K562 (cell line): ENCODE results near the gene CDK5R2. TPM values are rescaled to one million over a fixed set of nuclear protein-coding genes. Genes with fewer than 3 reads are reported as not detected.
A peak's percentile ranks its signal among the peaks of the same experiment; 100 is the strongest.

Source experiments
- ATF1 ChIP-seq, 2 experiments: fragments of 450-650 bp in 1 of 2; IDR thresholded peaks; 2 replicates each; pipeline ENCODE4 v1.6.1; 2016; ENCODE audit warnings: missing compliant biosample characterization in 1 of 2, missing genetic modification characterization in 1 of 2
- E2F3 ChIP-seq: fragments of 250-450 bp; sonication (Bioruptor Pico); IDR thresholded peaks from 2 replicates; pipeline ENCODE4 v1.4.0; 2020; ENCODE audit warnings: mild to moderate bottlenecking
- ELF1 ChIP-seq: fragments of 200-800 bp; sonication (Bioruptor generic); IDR thresholded peaks from 2 replicates; pipeline ENCODE4 v1.6.1; 2016; ENCODE audit warnings: missing genetic modification characterization, missing compliant biosample characterization
- GATAD2A ChIP-seq: fragments of 450-650 bp; IDR thresholded peaks from 2 replicates; pipeline ENCODE4 v1.6.1; 2017
- HNRNPH1 ChIP-seq: fragments of 200-400 bp; formaldehyde crosslinking; optimal IDR thresholded peaks from 2 replicates; pipeline ENCODE3; 2017; ENCODE audit warnings: low read depth, mild to moderate bottlenecking, low read length, moderate library complexity
- JUN ChIP-seq, 2 experiments: sonication (generic) in 1 of 2; formaldehyde crosslinking in 1 of 2; IDR thresholded peaks; 2 replicates each; pipeline versions ENCODE4 v1.6.1 to v1.8.0; 2012 to 2022; ENCODE audit warnings: borderline replicate concordance in 2 of 2, mild to moderate bottlenecking in 2 of 2, improper control_type of control experiment in 1 of 2, low read depth in 1 of 2, low read length in 1 of 2, missing genetic modification reagents in 1 of 2
- JUND ChIP-seq, 2 experiments: IDR thresholded peaks; 2 replicates in 1 of 2; 3 replicates in 1 of 2; pipeline ENCODE4 v1.6.1; 2011; ENCODE audit warnings: borderline replicate concordance in 2 of 2, low read depth in 2 of 2, low read length in 2 of 2, improper control_type of control experiment in 1 of 2, missing biosample characterization in 1 of 2, missing genetic modification characterization in 1 of 2, missing genetic modification reagents in 1 of 2
- NCOR1 ChIP-seq: fragments of 450-650 bp; IDR thresholded peaks from 2 replicates; pipeline ENCODE4 v1.6.1; 2016; ENCODE audit warnings: mild to moderate bottlenecking, moderate library complexity
- NFIX ChIP-seq: fragments of 250-450 bp; sonication (Bioruptor Pico); IDR thresholded peaks from 2 replicates; pipeline ENCODE4 v1.4.0; 2020; ENCODE audit warnings: low read depth, mild to moderate bottlenecking, moderate library complexity
- PCBP1 ChIP-seq: fragments of 200-400 bp; formaldehyde crosslinking; IDR thresholded peaks from 2 replicates; pipeline ENCODE4 v1.6.1; 2018; ENCODE audit warnings: mild to moderate bottlenecking, low read depth, low read length; ENCODE audit not compliant: poor library complexity, severe bottlenecking
- PCBP2 ChIP-seq: fragments of 200-400 bp; formaldehyde crosslinking; IDR thresholded peaks from 2 replicates; pipeline ENCODE4 v1.6.1; 2018; ENCODE audit warnings: low read length, low read depth, mild to moderate bottlenecking, moderate library complexity; ENCODE audit not compliant: poor library complexity, severe bottlenecking
- POLR2B ChIP-seq: fragments of 450-650 bp; IDR thresholded peaks from 2 replicates; pipeline ENCODE4 v1.6.1; 2018; ENCODE audit warnings: low read depth; ENCODE audit not compliant: partially characterized antibody
- RFX1 ChIP-seq: fragments of 450-650 bp; IDR thresholded peaks from 2 replicates; pipeline ENCODE4 v1.6.1; 2016; ENCODE audit warnings: mild to moderate bottlenecking, moderate library complexity
- STAG1 ChIP-seq: sonication (generic); formaldehyde crosslinking; IDR thresholded peaks from 2 replicates; pipeline ENCODE4 v1.5.0; 2020; ENCODE audit warnings: missing genetic modification reagents, borderline replicate concordance
- WHSC1 ChIP-seq: IDR thresholded peaks from one replicate; pipeline ENCODE4 v1.6.1; 2012; ENCODE audit warnings: low read length, control low read depth, inconsistent platforms
- ZKSCAN1 ChIP-seq: fragments of 150-350 bp; IDR thresholded peaks from 2 replicates; pipeline ENCODE4 v1.6.1; 2016; ENCODE audit warnings: low read depth, low read length
- ZNF124 ChIP-seq: sonication (generic); formaldehyde crosslinking; IDR thresholded peaks from 2 replicates; pipeline ENCODE4 v1.8.1; 2022; ENCODE audit warnings: missing genetic modification reagents
- ZNF324 ChIP-seq: fragments of 250-450 bp; sonication (Bioruptor Pico); IDR thresholded peaks from 2 replicates; pipeline ENCODE4 v1.4.0; 2020; ENCODE audit warnings: mild to moderate bottlenecking
- ZNF764 ChIP-seq: fragments of 250-450 bp; sonication (Bioruptor Pico); IDR thresholded peaks from 2 replicates; pipeline ENCODE4 v1.4.0; 2020; ENCODE audit warnings: low read depth, mild to moderate bottlenecking, moderate library complexity
- polyA plus RNA-seq, 8 experiments: library from polyadenylated mRNA; depleted of rRNA in 4 of 8; stranded (reverse) in 5 of 8; unstranded in 3 of 8; fragments of >200 nt; fragmentation: Nextera tagmentation in 2 of 8; fragmentation: Illumina TruSeq in 1 of 8; extraction: Ambion mirVana in 2 of 8; extraction: Trizol in 1 of 8; gene quantifications; 2 replicates each; pipeline versions ENCODE4 v1.2.1 to v1.2.3, GENCODE V29; 2011 to 2014; ENCODE audit warnings: inconsistent platforms in 1 of 8, missing spikeins in 1 of 8
- total RNA-seq, 7 experiments: library from RNA; depleted of rRNA in 6 of 7; stranded (reverse); fragments of >200 nt in 6 of 7; fragmentation: Illumina TruSeq in 2 of 7; extraction: Trizol in 2 of 7; gene quantifications; 2 replicates each; pipeline versions ENCODE4 v1.2.1 to v1.2.3, GENCODE V29; 2011 to 2021; ENCODE audit warnings: low replicate concordance in 1 of 7
- TF ChIP-seq, protein P1 (sequence below), 2 experiments: fragments of 450-650 bp; conservative IDR thresholded peaks; 2 replicates each; pipeline ENCODE4 v1.6.1; 2017; ENCODE audit warnings: mild to moderate bottlenecking in 2 of 2, moderate library complexity in 2 of 2
- TF ChIP-seq, protein P2 (sequence below): sonication (generic); formaldehyde crosslinking; IDR thresholded peaks from 2 replicates; pipeline ENCODE4 v1.8.0; 2022; ENCODE audit warnings: missing genetic modification reagents, mild to moderate bottlenecking, moderate library complexity, borderline replicate concordance
- TF ChIP-seq, protein P3 (sequence below): fragments of 250-450 bp; sonication (Bioruptor Pico); IDR thresholded peaks from 2 replicates; pipeline ENCODE4 v1.9.0; 2021; ENCODE audit warnings: mild to moderate bottlenecking, inconsistent platforms
- TF ChIP-seq, protein P4 (sequence below): sonication (generic); formaldehyde crosslinking; IDR thresholded peaks from 2 replicates; pipeline ENCODE4 v1.9.0; 2022; ENCODE audit warnings: mild to moderate bottlenecking, missing genetic modification reagents

Gene CDK5R2
- total and polyA plus RNA-seq, 9 of the 15 experiments (the other 6 are each of a cell fraction or from before 2014, with no cell fraction given), result 0.09 TPM; not detected in 8

DNA sequence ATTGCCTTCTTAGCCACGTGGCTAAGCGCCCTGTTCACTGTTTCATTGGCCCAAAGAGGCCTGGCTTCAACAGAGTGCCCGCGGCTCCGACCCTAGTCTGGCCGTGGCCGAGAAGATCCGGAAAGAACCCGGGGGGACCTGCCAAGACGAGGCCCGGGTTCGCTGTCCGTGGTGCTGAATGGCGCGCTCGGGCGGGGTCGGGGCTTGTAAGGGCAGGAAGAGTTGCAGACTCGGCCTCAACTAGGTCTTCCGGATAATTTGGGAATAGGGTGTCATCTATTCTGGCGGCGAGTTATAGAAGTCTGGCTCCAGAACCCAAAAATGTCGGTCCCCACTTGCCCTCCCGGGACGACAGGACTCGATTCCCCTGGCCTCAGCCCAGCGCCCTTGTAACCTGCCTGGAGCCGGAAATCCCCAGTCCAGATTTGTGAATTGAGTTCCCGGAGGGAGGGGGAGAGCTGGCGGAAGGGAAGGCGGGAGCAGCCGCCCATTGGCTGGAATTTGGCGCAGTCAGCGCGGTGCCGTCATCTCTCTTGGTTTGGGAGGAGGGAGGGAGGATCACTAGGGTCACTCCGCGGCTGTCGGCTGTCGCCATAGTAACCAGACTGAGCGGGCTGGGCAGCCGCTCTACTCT, 3.5 kb downstream of the CDK5R2 start (continued):
- TF ChIP-seq PCBP2 (no peak), RFX1 (peak; percentile 91), PCBP1 (no peak), ZNF124 (no peak), JUN (IDR thresholded peaks at IDR 0.05; ENCODE audit: borderline replicate concordance, low read depth, low read length) (no peak), JUN (CRISPR knock-in tag; IDR thresholded peaks at IDR 0.05; ENCODE audit: borderline replicate concordance) (no peak), NFIX (CRISPR knock-in tag) (no peak), POLR2B (no peak), ZNF324 (no peak), E2F3 (CRISPR knock-in tag) (no peak), HNRNPH1 (no peak), NCOR1 (no peak), WHSC1 (no peak), ZNF764 (CRISPR knock-in tag) (no peak), ATF1 (CRISPR knock-in tag; IDR thresholded peaks at IDR 0.05) (no peak), ATF1 (tag; IDR thresholded peaks at IDR 0.05) (peak; percentile 53), ZKSCAN1 (no peak), JUND (IDR thresholded peaks at IDR 0.05; ENCODE audit: borderline replicate concordance, low read depth, low read length) (no peak), JUND (tag; IDR thresholded peaks at IDR 0.05; ENCODE audit: borderline replicate concordance, low read depth, low read length) (no peak; the same call in 2 of the 3 replicates), GATAD2A (no peak), ELF1 (tag) (peak; percentile 79), STAG1 (CRISPR knock-in tag) (0 out of 2 replicates have a peak, but pooled peaks have one; percentile 10)
- TF ChIP-seq, protein P1, sequence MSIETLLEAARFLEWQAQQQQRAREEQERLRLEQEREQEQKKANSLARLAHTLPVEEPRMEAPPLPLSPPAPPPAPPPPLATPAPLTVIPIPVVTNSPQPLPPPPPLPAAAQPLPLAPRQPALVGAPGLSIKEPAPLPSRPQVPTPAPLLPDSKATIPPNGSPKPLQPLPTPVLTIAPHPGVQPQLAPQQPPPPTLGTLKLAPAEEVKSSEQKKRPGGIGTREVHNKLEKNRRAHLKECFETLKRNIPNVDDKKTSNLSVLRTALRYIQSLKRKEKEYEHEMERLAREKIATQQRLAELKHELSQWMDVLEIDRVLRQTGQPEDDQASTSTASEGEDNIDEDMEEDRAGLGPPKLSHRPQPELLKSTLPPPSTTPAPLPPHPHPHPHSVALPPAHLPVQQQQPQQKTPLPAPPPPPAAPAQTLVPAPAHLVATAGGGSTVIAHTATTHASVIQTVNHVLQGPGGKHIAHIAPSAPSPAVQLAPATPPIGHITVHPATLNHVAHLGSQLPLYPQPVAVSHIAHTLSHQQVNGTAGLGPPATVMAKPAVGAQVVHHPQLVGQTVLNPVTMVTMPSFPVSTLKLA (conservative IDR thresholded peaks at IDR 0.05), result peak in 1 of 2 experiments; percentile 40; a peak in 2 of 4 replicates
- TF ChIP-seq, protein P2, sequence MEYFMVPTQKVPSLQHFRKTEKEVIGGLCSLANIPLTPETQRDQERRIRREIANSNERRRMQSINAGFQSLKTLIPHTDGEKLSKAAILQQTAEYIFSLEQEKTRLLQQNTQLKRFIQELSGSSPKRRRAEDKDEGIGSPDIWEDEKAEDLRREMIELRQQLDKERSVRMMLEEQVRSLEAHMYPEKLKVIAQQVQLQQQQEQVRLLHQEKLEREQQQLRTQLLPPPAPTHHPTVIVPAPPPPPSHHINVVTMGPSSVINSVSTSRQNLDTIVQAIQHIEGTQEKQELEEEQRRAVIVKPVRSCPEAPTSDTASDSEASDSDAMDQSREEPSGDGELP (CRISPR knock-in tag), result peak; percentile 70; the same call in 1 of the 2 replicates
- TF ChIP-seq, protein P3, sequence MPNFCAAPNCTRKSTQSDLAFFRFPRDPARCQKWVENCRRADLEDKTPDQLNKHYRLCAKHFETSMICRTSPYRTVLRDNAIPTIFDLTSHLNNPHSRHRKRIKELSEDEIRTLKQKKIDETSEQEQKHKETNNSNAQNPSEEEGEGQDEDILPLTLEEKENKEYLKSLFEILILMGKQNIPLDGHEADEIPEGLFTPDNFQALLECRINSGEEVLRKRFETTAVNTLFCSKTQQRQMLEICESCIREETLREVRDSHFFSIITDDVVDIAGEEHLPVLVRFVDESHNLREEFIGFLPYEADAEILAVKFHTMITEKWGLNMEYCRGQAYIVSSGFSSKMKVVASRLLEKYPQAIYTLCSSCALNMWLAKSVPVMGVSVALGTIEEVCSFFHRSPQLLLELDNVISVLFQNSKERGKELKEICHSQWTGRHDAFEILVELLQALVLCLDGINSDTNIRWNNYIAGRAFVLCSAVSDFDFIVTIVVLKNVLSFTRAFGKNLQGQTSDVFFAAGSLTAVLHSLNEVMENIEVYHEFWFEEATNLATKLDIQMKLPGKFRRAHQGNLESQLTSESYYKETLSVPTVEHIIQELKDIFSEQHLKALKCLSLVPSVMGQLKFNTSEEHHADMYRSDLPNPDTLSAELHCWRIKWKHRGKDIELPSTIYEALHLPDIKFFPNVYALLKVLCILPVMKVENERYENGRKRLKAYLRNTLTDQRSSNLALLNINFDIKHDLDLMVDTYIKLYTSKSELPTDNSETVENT (CRISPR knock-in tag), result no peak
- TF ChIP-seq, protein P4, sequence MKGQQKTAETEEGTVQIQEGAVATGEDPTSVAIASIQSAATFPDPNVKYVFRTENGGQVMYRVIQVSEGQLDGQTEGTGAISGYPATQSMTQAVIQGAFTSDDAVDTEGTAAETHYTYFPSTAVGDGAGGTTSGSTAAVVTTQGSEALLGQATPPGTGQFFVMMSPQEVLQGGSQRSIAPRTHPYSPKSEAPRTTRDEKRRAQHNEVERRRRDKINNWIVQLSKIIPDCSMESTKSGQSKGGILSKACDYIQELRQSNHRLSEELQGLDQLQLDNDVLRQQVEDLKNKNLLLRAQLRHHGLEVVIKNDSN, result no peak
